SK-N-SH treated with all-trans-retinoic acid at 6 μM for 48 hours (cell line): ENCODE data around the gene CTAGE1.

Source experiments
- ATAC-seq: fragments of 200-7000 bp; cut with Tn5 transposase; 3 replicates; pipeline ENCODE4 v1.9.1; 2020; ENCODE audit warnings: mild to moderate bottlenecking, moderate library complexity
- BACH2 ChIP-seq: fragments of 250-450 bp; sonication (Bioruptor Pico); IDR thresholded peaks from 2 replicates; pipeline ENCODE4 v1.9.0; 2021; ENCODE audit warnings: mild to moderate bottlenecking, borderline replicate concordance
- CREB5 ChIP-seq: fragments of 250-450 bp; sonication (Bioruptor Pico); IDR thresholded peaks from 2 replicates; pipeline ENCODE4 v1.5.1; 2020; ENCODE audit warnings: low read depth, mild to moderate bottlenecking, moderate library complexity
- CSDC2 ChIP-seq: fragments of 250-450 bp; sonication (Bioruptor Pico); IDR thresholded peaks from 2 replicates; pipeline ENCODE4 v1.5.0; 2020; ENCODE audit warnings: mild to moderate bottlenecking, moderate library complexity
- ESRRG ChIP-seq: fragments of 250-450 bp; sonication (Bioruptor Pico); IDR thresholded peaks from 2 replicates; pipeline ENCODE4 v1.6.1; 2021; ENCODE audit warnings: mild to moderate bottlenecking
- GLIS3 ChIP-seq: fragments of 250-450 bp; sonication (Bioruptor Pico); IDR thresholded peaks from 2 replicates; pipeline ENCODE4 v1.5.0; 2020; ENCODE audit warnings: mild to moderate bottlenecking, moderate library complexity
- PATZ1 ChIP-seq: fragments of 250-450 bp; sonication (Bioruptor Pico); IDR thresholded peaks from 2 replicates; pipeline ENCODE4 v1.8.0; 2020; ENCODE audit warnings: mild to moderate bottlenecking, moderate library complexity, borderline replicate concordance
- PPARA ChIP-seq: fragments of 250-450 bp; sonication (Bioruptor Pico); IDR thresholded peaks from 2 replicates; pipeline ENCODE4 v1.5.0; 2020; ENCODE audit warnings: mild to moderate bottlenecking, borderline replicate concordance
- SNAI2 ChIP-seq: fragments of 250-450 bp; sonication (Bioruptor Pico); IDR thresholded peaks from 2 replicates; pipeline ENCODE4 v1.5.0; 2020; ENCODE audit warnings: mild to moderate bottlenecking, moderate library complexity
- TOX ChIP-seq: fragments of 250-450 bp; sonication (Bioruptor Pico); IDR thresholded peaks from 2 replicates; pipeline ENCODE4 v1.8.0; 2021; ENCODE audit warnings: mild to moderate bottlenecking, moderate library complexity, borderline replicate concordance
- TSHZ2 ChIP-seq: fragments of 250-450 bp; sonication (Bioruptor Pico); IDR thresholded peaks from 2 replicates; pipeline ENCODE4 v1.5.0; 2020; ENCODE audit warnings: mild to moderate bottlenecking, moderate library complexity
- ZC3H10 ChIP-seq: fragments of 250-450 bp; sonication (Bioruptor Pico); IDR thresholded peaks from 2 replicates; pipeline ENCODE4 v1.5.1; 2021; ENCODE audit warnings: mild to moderate bottlenecking, moderate library complexity
- ZFP30 ChIP-seq: fragments of 450-650 bp; formaldehyde crosslinking; IDR thresholded peaks from 2 replicates; pipeline ENCODE4 v1.5.0; 2022; ENCODE audit warnings: mild to moderate bottlenecking, moderate library complexity
- ZNF565 ChIP-seq: fragments of 450-650 bp; formaldehyde crosslinking; conservative IDR thresholded peaks from 2 replicates; pipeline ENCODE4 v1.5.0; 2020; ENCODE audit warnings: low read depth, mild to moderate bottlenecking, moderate library complexity
- ZNF70 ChIP-seq: fragments of 450-650 bp; formaldehyde crosslinking; IDR thresholded peaks from 2 replicates; pipeline ENCODE4 v1.5.0; 2020; ENCODE audit warnings: mild to moderate bottlenecking, moderate library complexity
- ZNF8 ChIP-seq: fragments of 450-650 bp; formaldehyde crosslinking; IDR thresholded peaks from 2 replicates; pipeline ENCODE4 v1.5.0; 2020; ENCODE audit warnings: mild to moderate bottlenecking, moderate library complexity

CTAGE1 gene

GRCh38 chr18:22423878-22424564, 6.3 kb upstream of the CTAGE1 start (continued):
- no peak for TF ChIP-seq ESRRG (CRISPR knock-in tag)
- TF ChIP-seq ZNF565, result no peak
- TF ChIP-seq, all 23 proteins: peak for 0

GRCh38 chr18:22422909-22423548, 5.3 kb upstream of the CTAGE1 start:
- TF ChIP-seq GLIS3 (CRISPR knock-in tag) (no peak), CREB5 (no peak), TSHZ2 (CRISPR knock-in tag) (no peak), ZFP30 (no peak), TOX (CRISPR knock-in tag) (no peak), PPARA (CRISPR knock-in tag) (no peak), ZNF70 (no peak), PATZ1 (CRISPR knock-in tag) (no peak), CSDC2 (CRISPR knock-in tag) (no peak), BACH2 (CRISPR knock-in tag) (no peak)
- ATAC-seq, result no peak

GRCh38 chr18:22420652-22421051, 2.9 kb upstream of the CTAGE1 start:
- no peak for ATAC-seq
- no peak for TF ChIP-seq ZNF8 (CRISPR knock-in tag)
- TF ChIP-seq TOX (CRISPR knock-in tag), result no peak
- no peak for TF ChIP-seq BACH2 (CRISPR knock-in tag)
- TF ChIP-seq TSHZ2 (CRISPR knock-in tag), result no peak
- TF ChIP-seq ZC3H10 (CRISPR knock-in tag), result no peak
- TF ChIP-seq PPARA (CRISPR knock-in tag), result no peak
- TF ChIP-seq CSDC2 (CRISPR knock-in tag), result no peak
- no peak for TF ChIP-seq PATZ1 (CRISPR knock-in tag)
- no peak for TF ChIP-seq SNAI2
